ENCODE measurements around the gene GJC1.
"Not testable (repeated sequence)": the region's sequence is repeated elsewhere in the genome, so short reads cannot be mapped to it uniquely, and the experiment has no call there.

GJC1 gene

GRCh38 chr17:44757918-44758413 lies 72.1 kb downstream of the GJC1 start:
- no peak for DNase-seq

DNA sequence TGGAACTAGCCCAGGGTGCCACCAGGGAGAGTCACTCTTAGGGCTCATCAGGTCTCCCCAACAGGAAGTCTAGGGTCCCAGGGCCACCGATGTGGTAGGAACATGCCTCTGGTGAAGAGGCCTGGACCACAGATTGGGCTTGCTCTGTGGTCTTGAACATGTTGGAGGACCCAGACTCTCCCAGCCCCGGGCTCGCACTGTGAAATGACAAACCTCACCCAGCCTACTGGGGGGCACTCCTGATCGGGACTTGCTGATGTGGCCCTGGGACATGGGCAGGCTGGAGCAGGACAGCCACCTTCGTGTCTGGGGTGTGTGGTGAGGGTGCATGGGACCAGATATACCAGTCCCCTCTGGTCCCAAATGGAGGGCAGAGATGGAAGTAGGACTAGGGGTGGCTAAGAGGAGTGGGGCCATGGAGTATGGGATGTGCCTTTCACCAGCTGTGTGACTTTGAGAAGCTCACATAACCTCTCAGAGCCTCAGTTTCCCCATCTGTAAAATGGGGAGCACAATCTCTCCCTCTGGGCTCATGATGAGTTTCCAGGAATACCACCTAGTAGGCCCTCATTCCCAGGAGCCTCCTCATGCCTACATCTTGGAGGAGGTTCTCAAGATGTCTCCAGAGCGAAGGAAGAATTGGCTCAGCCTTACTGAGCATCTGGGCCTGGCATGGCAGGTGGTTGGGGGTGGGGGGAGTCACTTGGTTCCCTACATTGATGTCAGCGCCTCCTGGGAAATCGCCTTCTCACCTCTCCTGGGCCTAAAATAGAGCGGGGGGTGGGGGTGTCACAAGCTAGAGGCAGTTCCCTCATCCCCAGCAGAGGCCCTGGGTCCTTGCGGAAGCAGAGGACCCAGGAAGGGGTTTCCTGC lies 72.8 kb downstream of the GJC1 start:
- no peak for DNase-seq

GRCh38 chr17:44755180-44755579 lies 74.9 kb downstream of the GJC1 start:
- not testable (repeated sequence) for DNase-seq

- DNase-seq = no peak
These were observed 75.8 kb downstream of the GJC1 start for GRCh38 chr17:44754276-44754675.

- DNase-seq = no peak
These were observed 76.9 kb downstream of the GJC1 start for GRCh38 chr17:44752953-44753861.

DNA sequence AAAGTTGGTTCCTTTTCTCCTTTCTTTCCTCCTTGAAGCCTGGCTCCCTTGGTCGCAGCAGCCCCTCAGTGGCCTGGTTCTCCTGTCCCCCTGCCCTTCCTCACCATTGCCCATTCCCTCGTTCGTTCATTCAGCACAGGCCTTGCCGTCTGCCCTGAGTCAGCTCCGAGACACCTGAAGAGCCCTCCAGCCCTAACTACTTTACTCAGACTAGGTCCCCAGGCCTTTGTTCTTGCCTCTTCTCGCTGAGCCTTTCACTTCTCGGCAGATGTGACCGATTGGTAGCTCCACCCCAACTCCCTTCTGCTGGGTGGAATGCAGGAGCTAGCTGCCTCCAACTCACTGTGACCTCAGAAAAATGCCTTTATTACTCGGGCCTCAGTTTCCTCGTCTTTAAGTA lies 78.3 kb downstream of the GJC1 start:
- no peak for DNase-seq

DNA sequence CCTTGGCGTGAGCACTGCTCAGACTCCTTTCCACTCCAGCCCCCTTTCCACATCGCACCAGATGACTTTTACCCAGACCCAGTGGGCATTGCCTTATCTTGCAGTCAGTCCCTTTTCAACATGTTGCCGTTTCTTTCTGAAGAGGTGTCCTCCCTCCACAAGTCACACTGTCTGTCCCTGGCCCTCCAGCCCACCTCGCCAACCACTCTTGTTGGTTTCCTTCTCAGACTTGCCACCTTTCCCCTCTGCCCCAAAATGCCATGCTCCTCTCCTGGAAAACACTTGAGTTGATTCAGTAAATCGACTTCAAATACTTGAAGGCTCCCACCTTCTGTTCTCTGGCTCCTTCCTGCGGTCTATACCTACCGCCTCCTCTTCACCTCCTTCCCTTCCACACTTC lies 78.8 kb downstream of the GJC1 start:
- DNase-seq = no peak

- no peak for DNase-seq
These were observed 80.1 kb downstream of the GJC1 start for GRCh38 chr17:44749980-44750318.

DNA sequence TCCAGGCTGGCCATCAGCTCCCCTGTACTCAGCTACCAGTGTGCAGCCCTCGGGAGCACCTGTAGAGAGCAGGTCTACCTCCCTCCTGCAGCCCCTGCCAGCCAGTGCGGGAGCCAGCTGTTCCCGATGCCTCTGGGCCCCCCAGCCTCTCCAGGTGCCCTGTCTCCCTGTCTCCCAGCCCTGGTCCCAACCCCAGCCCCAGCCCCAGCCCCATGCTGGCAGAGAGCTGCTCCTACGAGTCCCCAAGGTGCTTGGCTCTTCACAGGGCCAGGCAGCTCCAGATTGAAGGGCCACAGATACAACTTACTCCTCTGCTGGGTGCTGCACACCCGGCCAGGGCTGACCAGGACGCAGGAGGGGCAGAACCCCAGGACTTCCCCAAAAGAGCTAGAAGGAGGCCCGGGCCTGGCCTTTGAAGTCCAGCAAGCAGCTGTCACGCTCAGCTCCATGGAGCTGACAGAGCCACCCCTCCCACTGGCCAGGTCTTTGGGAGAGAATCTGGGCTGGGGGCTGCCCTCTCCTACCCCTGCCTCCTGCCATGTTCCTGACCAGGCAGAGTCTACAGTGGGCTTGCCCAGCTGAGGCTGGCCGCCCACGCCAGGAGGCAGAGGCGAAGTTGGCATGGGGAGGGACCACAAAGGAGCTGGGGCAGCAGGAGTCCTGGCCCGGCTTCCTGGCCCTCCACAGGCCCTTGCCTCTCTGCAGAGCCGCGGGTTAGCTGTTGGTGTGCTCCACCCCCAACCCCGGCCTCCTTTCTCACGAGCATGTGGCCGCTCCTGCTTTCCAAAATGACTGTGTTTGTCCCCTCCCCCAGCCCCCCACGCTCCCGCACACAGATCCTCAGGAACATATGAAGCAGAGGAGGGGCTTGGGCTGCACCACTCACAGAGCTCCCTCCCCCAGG lies 80.8 kb downstream of the GJC1 start:
- DNase-seq = no peak
